Ascending aorta (tissue), 2 donors: Measurements from ENCODE around the gene RAF1. TPM values are rescaled to one million over a fixed set of nuclear protein-coding genes. Genes with fewer than 3 reads are reported as not detected.
"Not testable (repeated sequence)": the region's sequence is repeated elsewhere in the genome, so short reads cannot be mapped to it uniquely, and the experiment has no call there.

ENCODE experiments used
- DNase-seq, 2 donors: peaks; one replicate each; pipeline ENCODE4 v3.0.0-alpha.2; 2019; ENCODE audit warnings: low spot score in 2 of 2
- H3K27ac ChIP-seq, 2 donors: fragments of 200-600 bp; sonication (generic); one replicate each; pipeline ENCODE4 v1.5.1; 2016 to 2017; ENCODE audit warnings: mild to moderate bottlenecking in 1 of 2
- H3K27me3 ChIP-seq: fragments of 200-600 bp; sonication (generic); one replicate; pipeline ENCODE4 v1.5.1; 2017
- H3K36me3 ChIP-seq, 2 donors: fragments of 200-600 bp; sonication (generic); one replicate each; pipeline ENCODE4 v1.5.1; 2016
- H3K4me1 ChIP-seq, 2 donors: fragments of 200-600 bp; sonication (generic); one replicate each; pipeline ENCODE4 v1.5.1; 2016 to 2017; ENCODE audit warnings: mild to moderate bottlenecking in 1 of 2
- H3K4me3 ChIP-seq, 2 donors: fragments of 200-600 bp; sonication (generic); one replicate each; pipeline ENCODE4 v1.5.1; 2016 to 2017; ENCODE audit warnings: mild to moderate bottlenecking in 1 of 2
- H3K9me3 ChIP-seq, 2 donors: fragments of 200-600 bp; sonication (generic); one replicate each; pipeline ENCODE4 v1.5.1; 2016
- CTCF ChIP-seq, 3 experiments: fragments of 200-600 bp in 2 of 3; fragments of 450-650 bp in 1 of 3; sonication (generic) in 2 of 3; IDR thresholded peaks; one replicate each; pipeline ENCODE4 v1.5.1; 2016 to 2019; ENCODE audit warnings: antibody characterized with exemption in 3 of 3, mild to moderate bottlenecking in 1 of 3, moderate library complexity in 1 of 3
- intact Hi-C: fragments of 100-400 bp; cut with DNase I; formaldehyde crosslinking; loops from one replicate; pipeline ENCODE4 v1.15.1; 2023
- total RNA-seq: library from RNA; depleted of rRNA; stranded (reverse); fragments of >200 nt; gene quantifications from one replicate; pipeline ENCODE4 v1.1.0, GENCODE V29; 2016

The RAF1 gene
- total RNA-seq, 1 donor from 2014 or later = 103 TPM

DNA sequence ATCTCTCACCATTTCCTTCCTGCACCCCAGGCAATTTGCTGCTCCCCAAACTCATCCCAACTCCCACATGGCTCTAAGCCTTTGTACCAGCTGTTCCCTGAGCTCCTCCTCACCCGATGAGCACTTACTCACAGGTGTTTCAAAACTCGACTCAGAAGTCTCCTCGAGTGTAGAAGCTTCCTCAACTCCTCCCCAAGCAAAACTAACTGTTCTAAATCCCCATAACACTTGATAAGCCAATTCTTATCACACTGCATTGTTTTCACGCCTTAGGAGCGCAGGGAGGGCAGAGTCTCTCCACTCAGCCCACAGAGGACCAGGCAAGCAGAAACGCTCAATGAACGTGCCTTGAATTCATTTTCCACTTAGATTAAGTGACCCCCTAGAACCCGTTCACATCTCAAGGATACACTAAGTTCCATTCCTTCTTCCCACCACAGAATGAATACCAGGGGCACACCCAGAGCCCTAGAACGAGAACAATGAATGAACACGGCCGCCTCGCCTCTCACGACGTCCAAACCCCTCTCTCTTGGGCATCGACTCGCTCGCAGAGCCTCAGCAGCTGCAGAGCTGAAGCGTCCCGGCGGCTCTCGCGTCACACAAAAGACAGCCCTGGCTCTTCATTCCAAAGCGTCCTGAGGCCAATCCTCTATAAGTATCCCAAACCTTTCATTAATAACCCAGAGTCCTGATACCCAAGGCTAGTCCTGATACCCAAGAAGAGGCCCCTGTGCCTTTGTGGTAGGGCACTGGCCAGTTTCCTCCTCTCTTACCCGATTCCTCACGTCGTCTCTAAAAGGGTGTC is 1.1 kb downstream of the RAF1 start:
- peak overlapping the region; percentile 99 to 100 for H3K27ac ChIP-seq
- no peaks in the 10 kb centered on the region for H3K9me3 ChIP-seq
- H3K4me1 ChIP-seq = peaks cover 6 to 33% of the 10 kb centered on the region in 2 donors
- no peaks in the 10 kb centered on the region for H3K36me3 ChIP-seq
- intact Hi-C loops = loop anchor here (2.0 to 10.0 kb wide), 4 partner anchors 35 to 292 kb away; no protein-coding TSS in a partner anchor
- no peak for DNase-seq
- TF ChIP-seq CTCF (IDR thresholded peaks at IDR 0.05) = no peak
- peak overlapping the region; percentile 90 to 95 for H3K4me3 ChIP-seq
- no peaks in the 10 kb centered on the region for H3K27me3 ChIP-seq

- H3K27ac ChIP-seq = peak overlapping the region; percentile 99 to 100
- H3K4me1 ChIP-seq = peaks cover 6 to 38% of the 10 kb centered on the region in 2 donors
- intact Hi-C loops = loop anchor here (2.0 to 10.0 kb wide), 4 partner anchors 35 to 293 kb away; no protein-coding TSS in a partner anchor
Observed at GRCh38 chr3:12661926-12662592, 1.9 kb downstream of the RAF1 start.

GRCh38 chr3:12661375-12661774 is 2.5 kb downstream of the RAF1 start:
- not testable (repeated sequence) for H3K9me3 ChIP-seq, H3K27me3 ChIP-seq, DNase-seq, H3K36me3 ChIP-seq
- peaks cover 6 to 44% of the 10 kb centered on the region in 2 donors for H3K4me1 ChIP-seq
- peak overlapping the region in 1 of 2 donors; percentile 90 for H3K4me3 ChIP-seq
- H3K27ac ChIP-seq = peak overlapping the region; percentile 79 to 82
- intact Hi-C loops = loop anchor here (5.0 to 10.0 kb wide), 3 partner anchors 34 to 293 kb away; no protein-coding TSS in a partner anchor

More at GRCh38 chr3:12661926-12662592, 1.9 kb downstream of the RAF1 start:
- Histone ChIP-seq H3K9me3 (no peaks in the 10 kb centered on the region), H3K4me3 (peak overlapping the region; percentile 90 to 95), H3K27me3 (no peaks in the 10 kb centered on the region), H3K36me3 (no peaks in the 10 kb centered on the region)
- DNase-seq = no peak
- TF ChIP-seq CTCF (IDR thresholded peaks at IDR 0.05) = no peak

DNA sequence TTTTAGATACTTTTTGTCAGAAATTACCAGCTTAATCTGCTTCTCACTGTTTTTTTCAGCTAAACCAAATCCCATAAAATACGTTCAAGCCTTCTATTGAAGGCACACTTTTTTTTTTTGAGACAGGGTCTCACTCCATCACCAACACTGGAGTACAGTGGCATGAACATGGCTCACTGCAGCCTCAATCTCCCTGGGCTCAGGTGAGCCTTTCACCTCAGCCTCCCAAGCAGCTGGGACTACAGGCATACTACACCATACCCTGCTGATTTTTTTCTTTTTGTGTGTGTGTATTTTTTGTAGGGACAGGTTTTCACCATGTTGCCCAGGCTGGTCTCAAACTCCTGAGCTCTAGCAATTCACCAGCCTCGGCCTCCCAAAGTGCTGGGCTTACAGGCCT is 3.7 kb downstream of the RAF1 start:
- Histone ChIP-seq H3K36me3 (no peaks in the 10 kb centered on the region), H3K27ac (peak overlapping the region; percentile 79 to 82), H3K27me3 (no peaks in the 10 kb centered on the region), H3K9me3 (no peaks in the 10 kb centered on the region), H3K4me1 (peaks cover 6 to 43% of the 10 kb centered on the region in 2 donors), H3K4me3 (peak overlapping the region in 1 of 2 donors; percentile 12)
- intact Hi-C loops = loop anchor here (5.0 to 10.0 kb wide), 3 partner anchors 33 to 295 kb away; no protein-coding TSS in a partner anchor
- no peak for TF ChIP-seq CTCF (IDR thresholded peaks at IDR 0.05)
- DNase-seq = no peak

GRCh38 chr3:12659316-12660015 is 4.5 kb downstream of the RAF1 start:
- H3K4me1 ChIP-seq = peaks cover 6 to 42% of the 10 kb centered on the region in 2 donors
- H3K27me3 ChIP-seq = no peaks in the 10 kb centered on the region
- H3K9me3 ChIP-seq = no peaks in the 10 kb centered on the region
- H3K27ac ChIP-seq = peak overlapping the region; percentile 79 to 82
- no peak for DNase-seq
- TF ChIP-seq CTCF (IDR thresholded peaks at IDR 0.05) = no peak
- intact Hi-C loops = loop anchor here (5.0 to 10.0 kb wide), 4 partner anchors 32 to 1235 kb away; no protein-coding TSS in a partner anchor
- no peak overlapping the region for H3K4me3 ChIP-seq
- no peaks in the 10 kb centered on the region for H3K36me3 ChIP-seq
